HG02571 (cell line): ENCODE results near the gene ANKFN1.

ENCODE experiments used
- ATAC-seq: cut with Tn5 transposase; IDR thresholded peaks from one replicate; pipeline ENCODE4 v1.9.1; 2021; ENCODE audit warnings: mild to moderate bottlenecking, moderate library complexity; ENCODE audit not compliant: unreplicated experiment

Gene ANKFN1

DNA sequence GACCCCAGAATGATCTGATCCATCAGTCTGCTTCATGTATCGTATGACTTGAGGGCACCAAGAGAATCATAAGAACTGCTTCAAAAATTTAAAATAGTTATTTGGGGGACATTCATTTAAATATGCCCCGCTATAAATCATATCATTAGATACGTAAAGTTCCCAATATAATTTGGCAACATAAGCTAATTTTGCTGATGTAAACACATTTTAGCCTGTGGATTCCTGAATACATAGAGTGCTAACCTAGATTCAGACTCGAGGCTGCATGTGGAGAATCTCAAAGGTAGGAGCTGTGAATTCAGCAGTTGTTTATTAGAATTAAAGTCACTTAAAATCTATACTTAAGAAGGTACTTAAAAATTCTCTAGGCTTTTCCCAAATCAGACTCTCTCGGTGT lies 24.9 kb downstream of the ANKFN1 start:
- no peak for ATAC-seq

DNA sequence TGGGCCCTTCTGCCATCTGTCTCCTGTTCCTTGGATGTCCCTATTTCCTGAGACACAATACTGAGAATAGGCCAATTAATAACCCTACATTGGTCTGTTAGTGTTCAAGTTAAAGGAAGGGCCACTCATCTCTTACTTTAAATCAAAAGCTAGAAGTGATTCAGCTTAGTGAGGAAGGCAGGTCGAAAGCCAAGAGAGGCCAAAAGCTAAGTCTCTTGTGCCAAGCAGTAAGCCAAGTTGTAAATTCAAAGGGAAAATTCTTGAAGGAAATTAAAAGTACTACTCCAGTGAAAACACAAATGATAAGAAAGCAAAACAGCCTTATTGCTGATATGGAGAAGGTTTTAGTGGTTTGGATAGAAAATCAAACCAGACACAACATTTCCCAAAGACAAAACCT lies 28.8 kb downstream of the ANKFN1 start:
- no peak for ATAC-seq

DNA sequence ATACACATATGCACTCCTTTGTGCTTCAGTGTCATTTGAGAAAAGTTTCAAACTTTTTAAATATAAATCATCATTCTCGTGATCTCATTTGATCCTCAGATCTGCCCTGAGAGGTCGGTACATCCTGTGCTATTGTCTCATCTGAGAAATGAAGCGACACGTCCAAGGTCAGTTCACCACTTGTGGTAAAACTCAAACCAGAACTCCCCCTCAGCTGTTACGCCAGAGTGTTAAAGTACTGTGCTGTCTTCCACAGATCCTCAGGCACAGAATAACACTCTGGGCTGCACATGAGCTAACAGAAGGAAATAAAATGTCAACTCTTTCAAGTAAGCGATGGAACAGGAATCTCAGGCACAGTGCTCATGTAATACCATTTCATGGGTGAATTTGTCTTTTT lies 31.4 kb downstream of the ANKFN1 start:
- no peak for ATAC-seq

DNA sequence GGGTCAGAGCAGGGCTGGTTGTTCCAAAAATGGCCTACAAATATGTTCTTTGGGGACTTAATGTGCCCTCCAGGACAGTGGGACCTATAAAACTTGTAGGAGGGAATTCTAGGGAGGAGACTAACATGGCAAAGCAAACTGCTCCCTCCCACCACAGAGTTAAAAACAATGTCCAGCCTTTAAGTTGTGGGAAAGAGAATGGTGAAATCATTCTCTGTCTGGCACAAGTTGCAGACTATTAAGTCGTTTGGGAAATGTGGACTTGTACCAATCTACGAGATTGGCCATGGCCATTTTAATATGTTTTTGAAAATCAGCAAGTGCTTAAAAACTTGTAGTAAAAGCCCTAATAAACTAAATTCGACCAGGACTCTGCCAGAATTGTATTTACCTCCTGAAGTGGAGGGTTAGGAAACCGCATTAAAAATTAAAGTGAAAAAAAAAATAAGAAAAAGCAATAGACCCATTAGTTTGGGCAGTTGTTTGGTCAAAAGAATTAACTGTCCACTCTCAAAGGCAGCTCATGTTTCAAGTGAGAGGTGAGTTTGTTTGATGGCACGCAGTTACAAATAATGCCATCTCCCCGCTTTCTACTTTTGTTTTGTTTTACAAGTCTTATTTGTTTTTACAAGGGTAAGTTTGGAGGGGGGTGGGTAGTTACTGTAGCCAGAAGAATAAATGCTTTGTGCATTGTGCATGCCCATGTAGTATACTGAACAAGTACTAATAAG lies 32.4 kb downstream of the ANKFN1 start:
- no peak for ATAC-seq

DNA sequence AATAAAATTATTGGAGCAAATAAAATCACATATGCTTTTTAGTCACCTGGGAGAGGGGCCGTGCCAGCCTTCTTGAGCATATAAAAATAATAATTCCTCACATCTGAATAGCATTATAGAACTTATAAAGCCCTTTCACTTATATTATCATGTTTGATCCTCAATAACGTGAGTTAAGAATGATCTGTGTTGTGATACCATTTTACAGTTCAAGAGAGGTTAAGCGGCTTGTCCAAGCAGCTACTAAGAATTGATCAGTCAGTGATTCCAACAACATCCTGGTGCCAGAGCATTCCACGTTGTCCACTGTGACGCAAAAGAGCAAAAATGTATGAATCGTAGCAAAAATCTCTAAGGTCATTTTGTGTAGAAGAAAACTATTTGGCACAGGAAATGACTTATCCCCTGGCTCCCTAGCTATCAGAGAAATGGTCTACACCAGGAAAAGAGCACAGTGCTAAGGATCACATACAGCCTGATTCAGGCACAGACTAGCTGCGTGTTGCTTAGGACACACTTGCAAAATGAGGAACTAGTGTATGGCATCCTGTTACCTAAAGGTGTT lies 33.0 kb downstream of the ANKFN1 start:
- ATAC-seq = no peak

DNA sequence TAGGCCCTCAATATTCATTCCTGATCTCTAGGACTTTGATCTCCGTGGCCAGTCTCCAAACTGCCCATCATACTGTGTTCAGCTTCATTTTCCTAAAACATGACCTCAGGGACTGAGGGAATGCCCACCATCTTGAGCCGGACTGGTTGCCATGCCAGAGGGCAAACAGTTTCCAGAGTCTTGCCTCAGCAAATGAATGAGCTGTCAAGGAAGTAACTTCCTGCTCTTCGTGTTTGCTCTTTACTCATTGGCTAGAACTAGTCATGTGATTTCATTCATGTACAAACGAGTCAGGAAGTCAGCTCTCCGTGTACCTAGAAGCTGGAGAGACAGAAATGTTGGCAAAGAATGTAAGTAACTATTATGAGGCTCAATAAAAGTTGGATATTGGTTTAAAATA lies 50.2 kb downstream of the ANKFN1 start:
- no peak for ATAC-seq

DNA sequence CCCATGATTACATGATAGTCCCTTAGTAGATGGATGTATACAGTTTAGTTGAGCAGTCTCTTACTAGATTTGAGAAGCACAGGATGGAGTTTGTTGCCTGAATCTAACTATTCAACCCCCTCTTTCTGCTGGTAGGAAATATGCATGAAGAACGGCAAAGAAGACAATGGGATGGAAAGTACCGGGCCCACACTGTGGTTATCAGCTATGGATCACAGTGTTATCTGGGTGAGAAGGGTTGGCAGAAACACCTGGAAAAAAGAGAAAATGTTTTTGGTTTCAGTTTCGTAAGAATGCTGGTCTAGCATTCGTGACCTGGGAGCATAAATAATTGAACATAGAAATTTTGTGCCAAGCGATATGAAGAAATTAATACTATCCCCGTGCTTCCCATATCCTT lies 53.1 kb downstream of the ANKFN1 start:
- ATAC-seq = no peak

DNA sequence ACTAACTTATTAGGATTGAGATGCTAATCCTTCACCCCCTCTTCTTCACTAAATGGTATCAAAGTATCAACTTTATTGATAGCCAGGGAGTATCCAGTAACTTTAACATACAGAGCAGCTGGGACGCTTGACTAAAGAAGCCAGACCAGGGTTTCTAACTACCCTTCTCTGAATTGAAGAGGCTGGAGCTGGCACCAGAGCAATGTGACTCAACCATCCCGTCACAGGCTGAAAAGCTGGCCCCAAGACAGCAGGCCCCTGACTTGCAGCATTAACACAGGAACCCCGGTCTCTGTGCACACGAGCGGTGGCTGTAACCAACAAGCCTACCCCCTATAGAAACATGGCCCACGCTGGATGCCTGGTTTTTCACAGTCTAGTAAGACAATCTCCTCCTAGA lies 59.8 kb downstream of the ANKFN1 start:
- ATAC-seq = no peak

DNA sequence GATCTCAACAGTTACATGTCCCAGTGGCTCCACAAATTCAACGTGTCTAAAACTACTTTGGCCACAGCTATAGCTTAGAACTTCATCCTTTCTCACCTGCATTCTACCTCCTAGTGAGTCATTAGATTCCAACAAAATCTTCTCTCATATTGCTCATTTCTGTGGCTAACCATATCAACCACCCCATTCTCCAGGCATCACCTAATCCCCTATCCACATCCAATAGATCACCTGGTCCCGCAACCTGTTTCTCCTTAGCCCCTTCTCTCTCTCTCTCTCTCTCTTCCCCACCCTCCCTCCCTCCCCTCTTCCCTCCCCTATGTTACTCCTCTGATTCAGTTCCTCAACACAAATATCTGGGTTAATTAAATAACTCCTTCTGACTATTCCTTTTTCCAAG lies 64.6 kb downstream of the ANKFN1 start:
- no peak for ATAC-seq

DNA sequence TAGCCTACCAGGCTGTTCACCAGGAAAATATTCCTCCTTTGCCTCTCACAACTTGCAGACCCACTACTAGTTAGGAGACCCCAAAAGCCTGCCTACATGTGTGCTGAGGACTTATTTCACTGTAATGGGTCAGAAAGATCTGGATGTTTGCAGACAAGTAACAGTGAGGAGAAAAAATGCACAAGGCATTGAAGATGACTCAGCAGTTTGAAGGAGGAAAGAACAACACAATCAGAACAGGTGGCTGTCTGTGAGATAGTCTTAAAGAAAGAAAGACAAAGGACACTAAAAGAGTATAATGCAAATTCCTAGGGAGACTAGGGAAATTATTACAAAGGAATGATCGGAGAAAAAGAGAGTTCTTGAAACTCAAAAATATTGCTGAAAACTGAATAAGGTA lies 69.0 kb downstream of the ANKFN1 start:
- no peak for ATAC-seq

DNA sequence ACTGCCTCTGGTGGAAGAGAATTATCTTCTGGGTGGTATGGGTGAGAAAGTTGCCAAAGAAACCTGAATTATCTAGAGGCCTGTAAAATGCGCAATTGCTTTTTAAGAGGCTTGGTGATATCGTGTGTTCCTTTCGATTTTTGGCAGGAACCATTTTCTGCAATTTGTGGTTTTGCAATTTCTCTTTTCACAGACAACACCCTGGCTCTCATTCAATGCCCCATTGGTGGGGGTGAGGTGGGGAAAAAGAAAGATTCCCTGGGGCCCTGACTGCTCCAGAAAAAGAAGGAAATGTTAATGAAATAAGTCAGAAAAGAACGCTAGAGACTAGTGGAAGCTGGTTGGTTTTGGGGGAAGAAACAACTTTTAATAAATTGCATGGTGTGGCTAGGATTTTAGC lies 77.4 kb downstream of the ANKFN1 start:
- no peak for ATAC-seq

DNA sequence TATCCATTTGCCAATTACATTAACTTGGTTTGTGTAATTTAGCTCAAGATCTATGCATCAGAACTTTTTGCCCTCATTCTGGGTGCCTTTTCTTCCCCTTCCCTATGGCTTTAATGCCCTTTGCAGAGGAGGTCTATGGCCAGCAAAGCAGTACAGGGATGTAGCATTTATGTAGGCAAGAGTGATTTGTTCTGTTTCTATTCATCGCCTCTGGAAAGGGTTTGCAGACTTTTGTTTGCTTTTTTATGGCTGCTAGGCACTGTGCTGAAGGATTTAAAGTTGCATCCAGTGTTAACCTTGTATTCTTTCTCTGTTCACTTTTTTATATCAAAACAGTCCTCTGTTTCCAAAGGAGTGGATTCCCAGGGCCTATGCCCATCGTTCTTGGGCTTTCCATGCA lies 78.0 kb downstream of the ANKFN1 start:
- ATAC-seq = no peak

DNA sequence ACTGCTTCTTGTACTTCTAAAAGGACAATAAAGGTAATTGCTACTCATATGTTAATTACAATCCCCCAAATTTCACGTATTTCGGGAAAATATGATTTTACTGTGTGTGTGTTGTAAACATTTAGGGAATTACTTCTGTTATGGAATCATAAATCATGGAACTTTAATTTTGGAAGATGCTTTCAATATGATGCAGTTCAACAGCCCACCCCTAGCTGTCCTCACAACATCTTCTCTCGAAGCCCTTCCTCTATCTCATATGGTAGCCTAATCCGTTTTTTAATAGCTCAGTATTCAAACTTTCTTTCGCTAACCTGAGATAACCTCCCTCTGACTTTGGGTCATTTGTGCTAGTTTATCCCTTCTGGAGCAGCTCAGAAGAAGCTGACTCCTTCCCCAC lies 78.4 kb downstream of the ANKFN1 start:
- no peak for ATAC-seq

DNA sequence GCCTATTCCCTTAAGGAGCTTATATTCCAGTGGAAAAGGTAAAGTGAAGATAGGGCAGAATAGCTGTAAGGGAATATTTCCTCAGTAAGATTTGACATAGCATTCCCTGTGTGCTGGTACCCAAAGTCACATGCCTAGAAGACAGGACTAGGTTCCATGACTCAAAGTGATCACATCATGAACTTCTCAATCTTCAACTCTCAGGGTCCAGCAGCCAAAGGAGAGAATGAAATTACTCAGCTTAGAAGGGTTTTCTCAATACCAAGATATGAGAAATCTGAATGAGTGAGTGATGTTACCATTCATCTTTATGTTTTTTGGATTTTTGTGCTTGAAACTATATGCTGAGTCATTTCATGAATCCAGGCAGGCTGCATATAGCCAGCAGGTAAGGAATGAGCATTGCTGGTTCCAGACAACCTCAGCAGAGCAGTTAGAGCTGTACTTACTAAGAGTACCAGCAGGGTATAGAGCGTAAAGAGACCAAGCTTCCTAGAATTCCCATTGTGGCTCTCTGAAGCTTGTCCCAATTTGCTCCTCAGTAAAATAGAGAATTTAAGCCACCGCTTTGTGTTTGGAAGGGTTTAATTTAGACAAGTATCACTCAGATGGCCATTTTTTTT lies 91.1 kb downstream of the ANKFN1 start:
- no peak for ATAC-seq

DNA sequence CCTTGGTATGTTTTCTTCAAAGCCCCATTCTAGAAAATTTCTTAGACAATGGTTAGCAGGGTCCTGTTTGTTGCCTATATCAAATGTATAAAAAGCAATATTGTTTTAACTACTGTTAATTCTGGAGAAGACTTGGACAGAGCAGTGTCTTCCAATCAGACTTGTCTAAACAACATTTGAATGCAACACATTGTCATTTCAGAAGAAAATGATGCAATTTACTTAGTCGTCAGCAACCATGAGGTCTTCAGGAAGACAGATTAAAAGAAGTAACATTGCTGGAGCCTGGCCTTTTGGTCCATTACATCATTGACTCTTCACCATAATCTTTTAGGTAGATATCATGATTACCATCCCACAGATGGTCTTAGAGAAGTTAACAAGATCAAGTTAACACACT lies 94.5 kb downstream of the ANKFN1 start:
- no peak for ATAC-seq

DNA sequence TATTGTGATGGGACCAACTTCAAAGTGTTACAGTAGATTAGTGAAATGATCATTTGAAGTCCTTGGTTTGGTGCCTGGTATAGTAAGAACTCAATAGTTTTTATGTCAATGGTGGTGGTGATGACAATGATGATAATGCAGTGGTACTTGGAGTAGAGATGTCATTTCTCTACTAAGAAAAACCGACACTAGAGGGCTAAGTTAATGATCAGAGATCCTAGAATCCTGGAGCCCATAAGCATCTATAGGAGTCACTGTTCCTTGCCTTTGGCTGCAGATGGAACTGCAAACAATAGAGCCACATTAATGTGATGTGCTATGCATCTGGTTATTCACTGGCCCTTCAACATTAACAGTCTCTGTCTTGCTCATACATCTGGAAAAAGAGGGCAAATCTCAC lies 103.8 kb downstream of the ANKFN1 start:
- no peak for ATAC-seq

DNA sequence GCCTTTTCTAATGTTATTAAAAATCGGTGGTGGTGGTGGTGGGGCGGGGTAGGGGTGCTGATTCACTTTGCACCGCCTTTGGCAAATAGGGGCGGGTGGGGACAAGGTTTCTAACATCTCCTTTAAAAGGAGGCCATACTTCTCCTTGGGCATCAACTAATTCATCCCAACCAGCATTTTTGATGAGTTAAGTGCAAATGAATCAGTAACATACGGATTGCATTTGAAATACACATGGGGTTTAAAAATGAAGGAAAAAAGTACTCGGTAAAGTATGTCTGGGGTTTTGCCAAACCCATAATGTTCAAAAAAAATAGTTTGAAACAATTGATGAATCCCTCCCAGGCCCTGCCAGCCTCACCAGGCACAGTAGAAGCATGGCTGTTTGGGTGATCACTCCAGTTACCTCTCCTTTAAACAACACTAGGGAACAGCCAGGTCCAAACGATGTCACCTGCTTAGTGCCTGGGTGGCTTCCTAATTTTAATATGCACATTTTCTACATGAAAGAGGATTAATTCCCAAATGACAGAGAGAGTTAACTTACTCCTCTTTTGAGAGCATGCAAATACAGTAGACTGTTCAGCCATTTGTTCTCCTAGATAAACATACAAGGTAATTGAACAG lies 107.2 kb downstream of the ANKFN1 start:
- ATAC-seq = no peak

DNA sequence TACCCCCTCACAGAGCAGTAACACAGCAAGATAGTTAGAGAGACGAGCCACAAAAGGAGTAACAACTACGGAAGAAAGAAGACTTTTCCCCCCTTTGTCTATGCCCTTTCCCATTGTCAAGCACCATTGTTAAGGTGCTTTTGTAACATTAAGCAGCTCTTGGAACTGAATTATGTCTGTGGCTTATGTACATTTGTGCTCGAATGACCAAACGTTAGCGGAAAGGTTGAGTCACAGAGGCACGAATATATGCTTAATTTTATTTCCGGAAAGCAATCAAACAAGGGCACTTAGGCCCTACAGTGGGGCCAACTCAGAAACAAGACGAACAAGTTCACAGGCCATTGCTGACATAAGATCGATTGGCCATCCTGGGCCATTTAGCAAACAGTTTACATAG lies 109.5 kb downstream of the ANKFN1 start:
- no peak for ATAC-seq

DNA sequence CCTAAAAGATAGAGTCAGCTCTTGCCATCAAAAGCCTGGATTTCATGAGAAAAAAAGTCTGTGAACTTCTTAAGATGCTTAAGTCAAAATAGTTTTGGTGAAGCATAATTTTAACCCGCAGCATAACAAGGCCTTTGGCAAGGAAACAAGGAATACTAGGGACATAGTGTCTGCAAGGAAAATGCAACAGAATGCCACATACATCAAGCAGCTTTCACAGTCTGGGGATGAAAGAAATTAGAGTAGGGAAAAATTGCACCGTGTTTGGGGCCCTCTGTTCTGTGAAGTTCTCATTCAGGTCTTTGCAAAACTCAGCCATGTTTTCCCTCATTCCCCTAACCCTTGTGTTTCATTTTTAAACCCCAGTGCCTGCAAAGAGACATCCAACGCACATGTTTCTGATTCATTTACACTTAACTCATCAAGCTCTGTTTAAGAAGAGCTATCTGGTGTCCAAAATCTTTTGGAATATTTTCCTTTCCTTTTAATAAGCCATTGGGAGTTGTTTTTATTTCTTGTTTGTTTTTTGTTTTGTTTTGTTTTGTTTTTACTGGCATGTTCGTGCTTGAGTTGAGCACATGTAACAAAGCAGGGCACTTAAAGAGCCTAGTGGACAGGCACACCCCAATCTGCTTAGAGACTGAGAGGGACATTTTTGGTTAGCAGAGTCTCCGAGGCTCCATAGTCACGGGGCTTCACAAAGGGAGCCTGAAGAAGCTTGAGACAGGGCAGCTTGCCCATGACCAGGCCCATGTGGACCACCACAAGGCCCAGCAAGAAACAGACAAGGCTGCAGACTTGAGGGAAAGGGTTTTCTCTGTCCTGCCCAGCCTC lies 116.5 kb downstream of the ANKFN1 start:
- no peak for ATAC-seq

DNA sequence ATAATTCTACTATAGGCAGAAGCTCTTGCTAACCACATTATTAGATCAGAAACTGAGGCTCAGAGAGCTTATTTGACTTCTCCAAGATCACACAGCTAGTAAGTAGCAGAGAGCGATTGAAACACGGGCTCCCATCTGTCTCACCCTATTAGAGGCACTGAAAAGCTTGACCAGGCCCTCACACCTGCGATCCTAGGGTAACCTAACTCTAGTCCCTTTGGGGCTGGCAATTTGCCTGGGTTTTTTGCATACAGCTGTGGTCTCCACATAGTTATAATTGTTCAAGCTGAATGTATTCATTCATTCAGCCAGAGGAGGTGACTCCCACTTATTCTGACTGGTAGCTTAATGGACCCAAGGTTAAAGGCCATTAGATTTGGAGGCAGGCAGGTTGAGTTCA lies 121.2 kb downstream of the ANKFN1 start:
- no peak for ATAC-seq

DNA sequence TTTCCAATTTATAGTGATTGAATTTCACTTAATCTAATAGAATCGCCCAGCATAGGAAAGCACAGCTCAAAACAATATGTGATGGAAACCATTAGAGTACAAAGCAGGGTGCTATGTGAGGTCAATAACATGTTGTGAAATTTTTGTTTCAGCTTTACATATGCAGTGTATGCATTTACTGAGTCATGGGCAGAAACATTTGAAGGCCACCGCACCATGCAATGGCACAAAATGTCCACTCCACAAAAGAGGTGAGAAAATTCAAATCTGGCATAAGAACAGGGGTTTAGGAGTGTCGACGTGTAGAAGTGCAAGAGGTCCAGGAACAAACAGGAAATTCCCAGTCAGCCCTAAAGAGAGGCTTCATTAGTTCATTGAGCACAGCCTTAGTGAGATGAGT lies 131.2 kb downstream of the ANKFN1 start:
- ATAC-seq = no peak
